ENCODE results near the gene LRRC28.

DNA sequence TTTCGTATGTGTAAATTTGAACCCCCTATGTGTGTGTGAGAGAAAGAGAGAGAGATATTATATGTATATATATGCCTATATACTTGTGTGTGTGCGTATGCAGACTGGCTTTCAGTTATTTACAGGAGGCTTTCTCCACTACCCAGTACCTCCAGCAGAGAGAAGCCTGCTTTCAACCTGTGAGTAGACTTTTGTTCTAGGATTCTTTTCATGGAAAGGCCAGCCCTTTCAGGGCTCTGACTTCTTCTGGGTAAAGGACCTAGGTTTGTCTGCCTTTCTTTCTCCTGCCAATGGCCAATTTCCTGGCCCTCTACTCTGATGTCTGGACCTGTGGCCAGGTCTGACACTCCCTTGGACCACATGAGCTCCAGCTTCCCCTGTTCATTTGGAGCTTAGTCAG is 23.8 kb downstream of the LRRC28 start:
- TF ChIP-seq, protein P1, sequence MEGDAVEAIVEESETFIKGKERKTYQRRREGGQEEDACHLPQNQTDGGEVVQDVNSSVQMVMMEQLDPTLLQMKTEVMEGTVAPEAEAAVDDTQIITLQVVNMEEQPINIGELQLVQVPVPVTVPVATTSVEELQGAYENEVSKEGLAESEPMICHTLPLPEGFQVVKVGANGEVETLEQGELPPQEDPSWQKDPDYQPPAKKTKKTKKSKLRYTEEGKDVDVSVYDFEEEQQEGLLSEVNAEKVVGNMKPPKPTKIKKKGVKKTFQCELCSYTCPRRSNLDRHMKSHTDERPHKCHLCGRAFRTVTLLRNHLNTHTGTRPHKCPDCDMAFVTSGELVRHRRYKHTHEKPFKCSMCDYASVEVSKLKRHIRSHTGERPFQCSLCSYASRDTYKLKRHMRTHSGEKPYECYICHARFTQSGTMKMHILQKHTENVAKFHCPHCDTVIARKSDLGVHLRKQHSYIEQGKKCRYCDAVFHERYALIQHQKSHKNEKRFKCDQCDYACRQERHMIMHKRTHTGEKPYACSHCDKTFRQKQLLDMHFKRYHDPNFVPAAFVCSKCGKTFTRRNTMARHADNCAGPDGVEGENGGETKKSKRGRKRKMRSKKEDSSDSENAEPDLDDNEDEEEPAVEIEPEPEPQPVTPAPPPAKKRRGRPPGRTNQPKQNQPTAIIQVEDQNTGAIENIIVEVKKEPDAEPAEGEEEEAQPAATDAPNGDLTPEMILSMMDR (IDR thresholded peaks at IDR 0.05): no peak
- no peak for TF ChIP-seq POLR2A (IDR thresholded peaks at IDR 0.05)
- no peak for TF ChIP-seq POLR2AphosphoS5 (IDR thresholded peaks at IDR 0.05; ENCODE audit: insufficient read depth in 1 of 2, low read depth in 1 of 2)
